ENCODE results near the gene STPG4. TPM values are rescaled to one million over a fixed set of nuclear protein-coding genes. Genes with fewer than 3 reads are reported as not detected.

The STPG4 gene
- total RNA-seq = 0.64 and 2.2 TPM in 2 replicates

DNA sequence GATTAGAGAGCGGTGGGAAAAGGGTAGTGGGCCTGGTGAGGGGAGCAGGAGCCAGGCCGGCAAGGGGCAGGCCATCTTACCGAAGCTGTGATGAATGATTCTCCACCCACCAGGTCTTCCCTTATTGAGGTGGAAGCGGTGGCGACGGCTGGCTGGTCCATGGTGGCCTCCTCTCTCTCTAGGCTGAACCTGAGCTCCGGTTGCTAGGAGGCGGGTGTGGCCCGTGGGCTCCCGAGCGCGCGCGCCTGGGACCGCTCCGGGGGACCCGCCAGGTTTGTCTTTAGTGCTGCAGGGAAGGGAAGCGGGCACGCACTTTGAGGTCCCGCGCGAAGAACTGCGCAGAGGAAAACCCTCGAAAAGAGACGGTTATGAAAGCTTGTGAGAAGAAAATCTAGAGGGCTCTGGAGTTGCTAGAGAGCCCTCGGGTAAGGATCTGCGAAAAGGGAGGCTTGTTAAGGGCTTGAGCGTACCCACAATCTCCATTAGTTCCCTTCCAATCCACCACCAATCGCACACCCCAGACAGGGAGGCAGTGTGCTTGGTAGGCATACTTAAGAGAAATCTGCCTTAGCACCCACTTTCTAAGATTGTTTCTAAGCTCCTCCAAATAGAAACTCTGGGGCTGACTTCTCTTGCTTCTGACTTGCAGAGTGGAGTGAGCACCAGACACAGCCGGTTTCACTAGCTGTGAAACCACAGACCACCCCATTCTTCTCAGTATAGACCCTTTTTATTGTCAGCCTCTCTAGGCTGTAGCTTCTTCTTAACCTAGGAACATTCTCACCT, at the start of gene STPG4:
Gene STPG4 (minus strand): TSS at position 218 of the 786 bp plus-strand sequence. CDS start 57 bp downstream, at position 161.
- no peak for DNase-seq (ENCODE audit: low read depth)
- no peak within 1 kb of the TSS for H3K4me3 ChIP-seq (ENCODE audit: low read depth, low read length)
- no peak for TF ChIP-seq CTCF (IDR thresholded peaks at IDR 0.05; ENCODE audit: insufficient read depth, low read depth, low read length)

DNA sequence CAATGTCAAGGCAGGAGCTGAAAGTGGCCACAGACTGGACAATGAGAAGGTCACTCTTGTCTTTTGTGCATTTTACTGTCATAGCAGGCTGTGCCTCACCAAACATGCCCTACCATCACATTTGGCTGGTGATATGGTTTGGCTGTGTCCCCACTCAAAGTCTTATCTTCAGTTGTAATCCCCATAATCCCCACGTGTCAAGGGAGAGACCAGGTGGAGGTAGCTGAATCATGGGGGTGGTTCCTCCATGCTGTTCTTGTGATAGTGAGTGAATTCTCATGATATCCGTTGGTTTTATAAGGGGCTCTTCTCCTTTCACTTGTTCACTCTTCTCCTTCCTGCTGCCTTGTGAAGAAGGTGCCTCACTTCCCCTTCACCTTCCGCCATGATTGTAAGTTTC, 49.6 kb upstream of the STPG4 start:
- no peak for TF ChIP-seq CTCF (IDR thresholded peaks at IDR 0.05; ENCODE audit: insufficient read depth, low read depth, low read length)
- no peak for DNase-seq (ENCODE audit: low read depth)
- H3K4me3 ChIP-seq (ENCODE audit: low read depth, low read length) = no peak overlapping the region

- no peak overlapping the region for H3K4me3 ChIP-seq (ENCODE audit: low read depth, low read length)
- no peak for DNase-seq (ENCODE audit: low read depth)
- TF ChIP-seq CTCF (IDR thresholded peaks at IDR 0.05; ENCODE audit: insufficient read depth, low read depth, low read length) = no peak
Observed at GRCh38 chr2:47203995-47204394, 48.9 kb upstream of the STPG4 start.

DNA sequence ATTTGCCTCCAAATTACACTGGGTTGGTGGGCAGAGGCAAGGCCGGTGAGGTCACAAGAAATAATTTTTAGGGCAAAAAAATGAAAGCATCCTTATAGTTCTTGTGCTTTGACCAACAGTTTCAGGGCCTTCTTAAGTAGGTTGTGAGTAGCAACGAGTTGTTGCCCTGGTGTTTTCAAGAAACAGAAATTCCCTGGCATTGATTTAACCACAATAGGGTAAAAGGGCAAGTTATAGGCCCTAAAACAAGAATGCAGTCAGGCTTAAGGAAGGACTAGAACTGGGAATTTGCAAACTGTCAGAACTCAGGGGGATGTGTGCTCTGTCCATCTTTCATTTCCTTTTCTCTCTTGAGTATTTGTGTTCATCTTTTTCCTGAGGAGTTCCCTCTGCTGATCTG, 46.1 kb upstream of the STPG4 start:
- no peak overlapping the region for H3K4me3 ChIP-seq (ENCODE audit: low read depth, low read length)
- no peak for TF ChIP-seq CTCF (IDR thresholded peaks at IDR 0.05; ENCODE audit: insufficient read depth, low read depth, low read length)
- DNase-seq (ENCODE audit: low read depth) = peak; percentile 83

GRCh38 chr2:47198985-47199451, 43.9 kb upstream of the STPG4 start:
- TF ChIP-seq CTCF (IDR thresholded peaks at IDR 0.05; ENCODE audit: insufficient read depth, low read depth, low read length) = no peak
- DNase-seq (ENCODE audit: low read depth) = peak; percentile 99
- H3K4me3 ChIP-seq (ENCODE audit: low read depth, low read length) = no peak overlapping the region

GRCh38 chr2:47196499-47196898, 41.4 kb upstream of the STPG4 start:
- no peak for DNase-seq (ENCODE audit: low read depth)
- TF ChIP-seq CTCF (IDR thresholded peaks at IDR 0.05; ENCODE audit: insufficient read depth, low read depth, low read length) = no peak
- H3K4me3 ChIP-seq (ENCODE audit: low read depth, low read length) = no peak overlapping the region

All from fibroblast of villous mesenchyme (primary cell).